ENCODE measurements around the gene PNPO.

Gene PNPO

DNA sequence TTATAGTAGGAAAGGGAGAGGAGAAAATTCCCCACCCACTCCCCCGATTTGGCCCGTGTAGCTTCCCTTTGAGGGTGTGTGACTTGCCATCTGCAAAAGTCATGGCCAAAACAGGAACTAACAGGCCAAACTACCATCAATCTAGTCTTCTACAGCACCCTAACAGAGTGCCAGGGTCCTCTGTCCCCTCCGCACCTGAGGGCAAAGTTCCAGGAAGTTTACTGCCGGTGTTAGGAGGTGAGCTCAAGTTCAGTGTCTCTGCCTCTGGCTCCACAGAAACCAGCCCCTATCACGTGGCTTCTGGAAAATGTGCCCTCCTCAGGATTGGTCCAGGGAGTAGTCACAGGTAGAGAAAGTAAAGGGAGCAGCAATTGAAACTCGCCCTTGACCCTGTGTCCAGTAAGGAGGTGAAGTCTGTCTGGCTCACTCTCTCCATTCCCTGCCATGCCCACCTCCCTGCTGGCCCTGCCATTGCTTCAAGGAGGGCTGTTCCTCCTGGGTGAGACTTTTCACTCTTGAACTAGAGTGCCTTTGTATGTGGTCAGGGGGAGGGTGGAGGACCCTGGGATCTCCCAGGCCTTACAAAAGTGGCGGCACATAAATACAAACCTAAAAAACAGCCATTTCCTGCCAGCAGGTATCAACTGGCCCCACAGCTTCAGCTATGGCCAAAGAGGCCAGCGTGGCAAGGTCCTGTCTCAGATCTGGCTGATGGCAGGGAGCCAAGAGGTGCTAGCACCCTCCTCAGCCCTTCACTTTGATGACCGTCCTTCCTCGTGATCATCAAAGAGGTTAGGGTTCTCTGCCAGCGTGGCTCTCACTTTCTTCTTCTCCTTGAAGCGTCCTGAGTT lies 11.0 kb downstream of the PNPO start:
- no peak for DNase-seq

DNA sequence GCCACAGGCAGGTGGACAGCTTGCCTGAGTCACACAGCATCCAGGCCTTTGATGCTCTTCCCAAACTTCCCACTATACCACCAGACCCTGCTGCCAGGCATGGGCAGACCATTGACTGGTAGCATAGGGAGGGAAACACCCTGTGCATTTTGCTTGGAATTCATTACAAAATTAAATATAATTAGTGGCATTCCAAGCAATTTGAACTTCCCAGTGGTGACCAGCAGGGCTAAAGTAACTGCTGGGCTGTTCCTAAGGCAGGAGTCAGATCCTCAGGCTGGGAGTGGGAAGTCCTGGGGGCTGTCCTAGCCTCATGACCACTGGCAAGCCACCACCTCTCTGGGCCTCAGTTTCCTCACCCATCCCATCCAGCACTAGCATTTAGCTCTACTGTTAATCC lies 12.5 kb downstream of the PNPO start:
- DNase-seq: no peak

DNA sequence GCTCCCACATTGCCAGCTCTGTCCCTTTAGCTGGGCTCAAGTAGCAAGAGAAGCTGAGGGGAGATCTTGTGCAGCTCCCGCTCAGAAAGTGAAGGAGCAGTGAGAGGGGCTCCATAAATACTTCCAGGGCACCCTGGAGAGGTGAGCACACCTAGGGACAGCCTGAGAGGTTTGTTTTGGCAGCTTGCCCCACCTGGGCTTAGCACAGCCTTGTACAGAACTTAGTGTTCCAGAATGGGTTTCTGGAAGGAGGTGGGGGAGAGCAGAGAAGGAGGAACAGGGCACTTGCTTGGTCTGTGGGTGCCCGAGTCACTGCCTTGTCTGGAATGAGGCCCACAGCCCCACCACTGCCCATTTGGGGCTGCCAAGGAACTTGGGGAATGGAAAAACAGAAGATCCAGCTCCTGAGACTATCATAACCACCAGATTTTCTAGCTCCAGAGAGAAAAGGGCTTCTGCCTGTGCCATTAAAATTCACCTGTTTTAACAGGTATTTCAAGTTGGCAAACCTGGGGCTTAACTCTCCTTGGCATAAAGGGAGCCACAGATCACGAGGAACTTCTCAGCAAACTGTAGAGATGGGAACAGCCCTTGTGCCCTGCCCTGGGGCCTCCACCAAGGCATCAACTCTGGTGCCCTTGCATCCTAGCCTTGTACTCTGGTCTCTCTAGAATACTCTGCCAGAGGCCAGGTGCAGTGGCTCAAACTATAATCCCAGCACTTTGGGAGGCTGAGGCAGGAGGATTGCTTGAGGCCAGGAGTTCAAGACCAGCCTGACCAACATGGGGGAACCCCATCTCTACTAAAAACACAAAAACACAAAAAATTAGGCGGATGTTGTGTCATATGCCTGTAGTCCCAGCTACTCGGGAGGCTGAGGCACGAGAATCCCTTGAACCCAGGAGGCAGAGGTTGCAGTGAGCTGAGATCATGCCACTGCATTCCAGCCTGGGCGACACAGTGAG lies 14.4 kb downstream of the PNPO start:
- DNase-seq: peak; percentile 95

- no peak for DNase-seq
Observed at GRCh38 chr17:47956791-47957590, 15.6 kb downstream of the PNPO start.

DNA sequence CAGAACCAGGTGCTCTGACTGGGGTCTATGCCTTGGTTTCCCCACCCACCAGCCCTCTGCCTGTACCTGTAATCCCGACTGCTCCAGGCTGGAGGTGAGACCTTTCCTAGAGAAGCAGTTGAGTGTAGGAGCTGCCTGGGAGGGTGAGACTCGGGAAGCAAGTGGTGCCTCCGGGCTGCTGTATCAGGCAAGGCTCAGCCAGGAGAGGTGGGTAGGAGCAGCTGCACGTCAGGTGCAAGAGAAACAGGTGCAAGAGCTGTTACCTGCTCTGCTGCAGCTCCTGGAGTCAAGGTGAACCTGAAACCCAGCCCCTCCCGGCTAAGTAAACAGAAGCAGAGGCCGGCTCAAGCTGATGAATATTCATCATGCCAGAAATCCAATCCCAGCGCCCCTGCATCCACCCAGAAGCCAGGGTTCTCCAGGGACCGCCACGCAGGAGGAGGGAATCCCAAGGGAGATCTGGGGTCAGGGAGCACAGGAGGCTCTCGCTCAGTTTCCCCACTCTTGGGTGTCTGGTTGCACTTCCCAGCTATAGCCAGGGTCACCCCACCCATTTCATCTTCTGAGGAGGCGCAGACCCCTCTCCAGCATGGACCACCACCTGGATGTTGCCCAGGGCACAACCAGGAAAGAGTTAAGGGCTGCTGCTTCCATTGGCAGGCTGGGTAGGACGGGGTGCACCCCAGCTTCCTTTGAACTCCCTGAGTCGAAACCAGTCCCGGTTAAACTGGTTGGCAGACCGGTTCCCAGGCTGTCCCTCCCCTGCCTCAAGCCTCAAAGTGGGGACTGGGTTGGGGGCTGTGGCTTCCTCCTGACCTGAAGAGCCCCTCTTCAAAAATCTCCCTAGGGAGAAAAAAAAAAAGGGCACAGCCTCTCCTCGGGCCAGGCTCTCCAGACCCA lies 16.5 kb downstream of the PNPO start, which contains the start of gene PRR15L:
TSS of gene PRR15L (minus strand) at position 293 of the 900 bp plus-strand sequence. CDS start 4,649 bp downstream, outside the sequence.
- peak; percentile 96 for DNase-seq

DNA sequence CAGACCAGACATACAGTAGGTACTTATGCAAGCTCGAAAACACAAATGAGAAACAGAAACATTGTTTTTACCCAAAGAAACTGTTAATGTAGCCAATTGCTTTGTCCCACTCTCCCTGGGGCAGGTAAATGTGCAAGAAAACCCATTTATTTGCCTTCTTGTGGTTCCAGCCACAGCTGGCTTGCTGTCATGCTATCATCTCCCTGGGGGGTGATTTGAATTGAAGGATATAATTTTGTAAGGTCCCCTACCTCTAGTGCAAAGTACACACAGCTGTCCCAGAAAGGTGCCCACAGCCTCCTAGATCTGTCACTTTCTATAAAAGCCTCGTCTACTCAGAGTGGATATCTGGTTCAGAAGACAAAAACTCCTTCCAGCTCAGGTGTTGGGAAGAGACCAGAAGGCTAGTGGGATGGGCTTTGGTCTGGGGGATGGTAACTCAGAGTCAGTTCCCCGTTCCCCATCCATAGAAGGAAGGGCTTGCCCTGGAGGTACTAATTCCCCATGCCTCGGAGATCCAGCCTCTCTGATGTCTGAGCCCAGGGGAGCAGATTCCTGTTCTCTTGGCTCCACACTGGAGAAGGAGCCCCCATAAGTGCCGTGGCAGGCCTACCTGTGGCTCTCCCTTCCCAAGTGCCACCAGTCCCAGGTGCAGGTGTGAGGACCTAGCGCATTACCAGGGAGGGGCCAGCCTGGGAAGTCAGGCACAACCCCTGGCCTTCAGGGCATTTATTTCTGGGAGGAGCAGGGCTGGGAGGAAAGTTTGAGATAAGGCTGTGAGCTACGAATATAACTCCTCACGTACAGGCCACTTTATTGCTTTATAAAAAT lies 18.7 kb downstream of the PNPO start:
- peak; percentile 53 for DNase-seq

GRCh38 chr17:47961406-47961805 lies 20.0 kb downstream of the PNPO start:
- DNase-seq: no peak

GRCh38 chr17:47962901-47963300 lies 21.5 kb downstream of the PNPO start:
- no peak for DNase-seq

- no peak for DNase-seq
Observed at GRCh38 chr17:47964856-47965255, 23.5 kb downstream of the PNPO start.

DNA sequence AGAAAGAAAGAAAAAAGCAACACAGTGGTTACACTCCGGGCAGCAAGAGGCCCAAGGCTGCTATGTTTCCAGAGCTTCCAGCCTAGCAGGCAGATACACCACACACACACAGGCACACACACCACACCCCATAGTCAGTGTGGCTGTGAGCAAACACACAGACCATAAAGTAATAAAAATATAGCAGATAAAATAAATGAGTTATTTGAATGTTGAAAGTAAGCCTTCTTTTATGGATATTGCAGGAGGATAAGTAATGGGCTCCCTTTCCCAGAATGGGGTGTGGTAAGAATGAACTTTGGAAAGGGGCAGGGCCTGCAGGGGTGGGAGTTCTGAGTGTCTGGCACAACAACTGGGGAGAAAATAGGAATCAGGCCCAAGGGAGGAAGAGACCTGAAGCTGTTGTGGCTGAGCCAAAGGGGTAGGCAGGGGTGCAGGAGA lies 24.7 kb downstream of the PNPO start:
- DNase-seq: no peak

DNA sequence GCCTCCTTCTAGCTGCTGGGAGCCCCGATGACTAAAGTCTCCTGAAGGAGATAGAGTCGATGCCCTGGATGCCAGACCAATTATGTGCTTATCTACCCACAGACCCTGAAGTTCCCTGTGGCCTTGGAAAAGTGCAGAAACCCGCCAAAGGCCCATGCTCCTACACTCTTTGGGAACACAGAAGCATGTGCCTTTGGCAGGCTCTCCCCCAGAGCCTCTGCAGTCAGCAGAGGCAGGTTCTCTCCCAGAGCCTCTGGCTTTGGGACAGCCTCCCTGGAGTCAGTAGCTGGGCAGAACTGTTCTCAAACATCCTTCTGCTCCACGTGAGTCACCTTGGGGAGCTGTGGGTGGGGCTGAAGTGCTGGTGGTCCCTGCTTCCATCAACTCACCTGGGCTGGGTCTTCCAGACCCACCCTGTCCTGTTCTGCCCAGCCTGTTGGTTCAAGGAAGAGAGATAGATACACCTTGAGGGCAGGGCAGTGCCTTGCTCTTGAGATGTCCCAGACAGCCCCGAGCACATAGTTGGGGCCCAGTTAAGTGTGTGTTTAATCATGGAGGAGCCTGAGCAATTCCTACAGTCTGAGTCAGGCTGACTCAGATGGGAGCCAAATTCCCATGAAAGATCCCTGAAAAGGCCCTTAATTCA lies 26.4 kb downstream of the PNPO start:
- DNase-seq: no peak

GRCh38 chr17:47968836-47969235 lies 27.5 kb downstream of the PNPO start:
- no peak for DNase-seq

DNA sequence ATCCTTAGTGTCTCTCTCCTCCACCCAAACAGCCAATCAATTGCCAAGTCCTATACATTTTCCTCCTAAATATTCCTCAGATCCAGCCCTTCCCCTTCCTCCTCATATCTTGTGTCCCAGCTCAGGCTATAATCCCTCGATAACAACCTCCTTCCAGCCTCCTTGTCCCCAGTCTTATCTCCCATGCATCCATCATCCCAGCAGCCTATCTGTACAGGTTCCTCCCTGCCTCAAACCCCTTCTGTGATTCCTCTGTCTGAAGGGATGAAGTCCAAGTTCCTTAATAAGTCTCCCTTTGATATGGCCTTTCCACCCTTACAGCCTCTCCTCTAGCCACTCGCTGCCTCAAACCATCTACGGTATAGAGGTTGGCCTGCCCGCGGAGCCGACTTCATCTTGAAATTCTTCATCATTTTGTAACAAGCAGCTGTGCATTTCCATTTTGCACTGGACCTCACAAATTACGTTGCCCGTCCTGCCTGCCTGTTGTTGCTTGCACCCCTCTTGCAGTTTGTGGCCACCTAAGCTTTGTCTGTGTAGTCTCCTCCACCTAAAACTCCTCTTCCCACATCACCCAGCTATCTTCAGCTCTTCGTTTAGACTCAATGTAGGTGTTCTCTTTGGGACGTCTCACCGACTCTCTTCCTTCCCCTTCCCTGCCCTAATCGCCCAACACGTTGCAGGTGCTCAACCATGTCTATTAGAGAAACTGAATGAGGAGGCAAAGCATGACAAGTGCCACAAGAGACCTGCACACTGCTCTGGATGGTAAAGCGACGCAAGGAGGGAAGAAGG lies 28.8 kb downstream of the PNPO start:
- no peak for DNase-seq

GRCh38 chr17:47970725-47971499 lies 29.5 kb downstream of the PNPO start, which contains the start of gene CDK5RAP3:
TSS of gene CDK5RAP3 (plus strand) at chr17:47971113. CDS start at chr17:47971147, 34 bp downstream.
- peak; percentile 98 for DNase-seq

- no peak for DNase-seq
Observed at GRCh38 chr17:47973541-47973940, 32.2 kb downstream of the PNPO start.

DNA sequence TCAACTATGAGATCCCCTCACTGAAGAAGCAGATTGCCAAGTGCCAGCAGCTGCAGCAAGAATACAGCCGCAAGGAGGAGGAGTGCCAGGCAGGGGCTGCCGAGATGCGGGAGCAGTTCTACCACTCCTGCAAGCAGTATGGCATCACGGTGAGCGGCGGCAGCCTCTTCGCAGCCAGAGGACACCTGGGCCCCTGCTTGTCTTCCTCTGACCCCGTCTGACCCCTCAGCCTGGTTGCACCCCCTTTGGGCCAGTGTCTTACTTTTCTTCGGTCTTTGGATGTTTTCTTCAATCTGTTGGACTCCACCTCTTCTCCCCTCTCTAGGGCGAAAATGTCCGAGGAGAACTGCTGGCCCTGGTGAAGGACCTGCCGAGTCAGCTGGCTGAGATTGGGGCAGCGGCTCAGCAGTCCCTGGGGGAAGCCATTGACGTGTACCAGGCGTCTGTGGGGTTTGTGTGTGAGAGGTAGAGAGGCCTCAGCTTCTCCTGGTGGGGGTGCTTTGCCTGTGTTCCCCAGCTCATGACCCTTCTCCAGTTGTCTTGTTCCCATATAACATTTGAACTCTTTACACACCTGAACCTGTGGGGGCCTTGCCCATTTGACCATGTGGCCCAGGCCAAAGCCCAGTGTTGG lies 33.9 kb downstream of the PNPO start:
- DNase-seq: no peak

DNA sequence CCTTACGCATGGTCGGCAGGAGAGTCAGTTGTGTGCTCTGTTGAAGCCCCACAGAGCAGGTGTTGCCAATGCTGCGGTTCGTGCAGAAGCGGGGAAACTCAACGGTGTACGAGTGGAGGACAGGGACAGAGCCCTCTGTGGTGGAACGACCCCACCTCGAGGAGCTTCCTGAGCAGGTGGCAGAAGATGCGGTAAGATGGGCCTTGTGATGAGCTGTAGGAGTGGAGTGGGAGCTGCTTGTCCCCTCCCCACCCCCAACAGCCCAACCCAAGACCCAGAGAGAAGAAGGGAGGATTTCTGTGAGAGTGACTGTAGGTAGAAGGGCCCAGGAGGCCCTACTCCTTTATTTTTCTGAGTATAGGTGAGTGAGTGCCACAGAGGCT lies 34.4 kb downstream of the PNPO start:
- no peak for DNase-seq

- DNase-seq: no peak
Observed at GRCh38 chr17:47978324-47978723, 37.0 kb downstream of the PNPO start.
